Endothelial cell of umbilical vein (primary cell): ENCODE data around the gene LENEP. TPM values are rescaled to one million over a fixed set of nuclear protein-coding genes. Genes with fewer than 3 reads are reported as not detected.

Experiments
- BruUV-seq: library from RNA; stranded (reverse); fragments of 400-500 nt; replicated peaks from 2 replicates; lab custom pipeline; 2021; lab: Mats Ljungman, UMichigan
- CTCF ChIA-PET: fragments of 300-600, 350-600 bp; sonication (Branson Sonifier 250); formaldehyde crosslinking; loops from one replicate; lab custom pipeline; 2021; ENCODE audit warnings: antibody characterized with exemption, inconsistent platforms; lab: Charles Lee
- POLR2A ChIA-PET: fragments of 300-600, 350-600 bp; sonication (Branson Sonifier 250); formaldehyde crosslinking; loops from one replicate; lab custom pipeline; 2021; ENCODE audit warnings: antibody characterized with exemption, inconsistent platforms; lab: Charles Lee
- DNase-seq: peaks from one replicate; pipeline ENCODE4 v3.0.0-alpha.2; 2011; ENCODE audit warnings: low read depth, low spot score
- FAIRE-seq: peaks from 2 replicates; lab custom pipeline; 2011; peaks lifted over from hg19 to GRCh38; lab: Jason Lieb, UNC
- H2AFZ ChIP-seq: 2 replicates; pipeline ENCODE4 v1.6.0; 2012; ENCODE audit warnings: low read depth, low read length, control low read depth, inconsistent platforms
- H3K27ac ChIP-seq: 2 replicates; pipeline ENCODE4 v1.5.1; 2011; ENCODE audit warnings: low read depth, mild to moderate bottlenecking, control low read depth, low read length, moderate library complexity; ENCODE audit not compliant: insufficient read depth
- H3K27me3 ChIP-seq, 2 experiments: 2 replicates each; pipeline versions ENCODE4 v1.6.0 to v1.6.1; 2011; ENCODE audit warnings: low read length in 2 of 2, mixed read lengths in 1 of 2; ENCODE audit not compliant: control insufficient read depth in 2 of 2, insufficient read depth in 2 of 2
- H3K36me3 ChIP-seq, 2 experiments: 2 replicates in 1 of 2; 3 replicates in 1 of 2; pipeline ENCODE4 v1.5.1; 2011; ENCODE audit warnings: low read length in 2 of 2, mild to moderate bottlenecking in 1 of 2, moderate library complexity in 1 of 2; ENCODE audit not compliant: control insufficient read depth in 2 of 2, insufficient read depth in 2 of 2; ENCODE audit errors: extremely low read depth in 1 of 2
- H3K4me1 ChIP-seq: 3 replicates; pipeline ENCODE4 v1.5.1; 2011; ENCODE audit warnings: mild to moderate bottlenecking, low read length; ENCODE audit not compliant: control insufficient read depth, insufficient read depth; ENCODE audit errors: extremely low read depth
- H3K4me2 ChIP-seq: 2 replicates; pipeline ENCODE4 v1.6.1; 2011; ENCODE audit warnings: low read length, control low read depth, mixed read lengths; ENCODE audit not compliant: insufficient read depth
- H3K4me3 ChIP-seq, 3 experiments: fragments of 200-600 bp in 1 of 3; sonication (generic), shearing (Covaris generic) in 1 of 3; replicated peaks in 1 of 3; 2 replicates each; pipeline ENCODE4 v1.5.1; 2011 to 2016; ENCODE audit warnings: control low read depth in 3 of 3, low read length in 3 of 3, mild to moderate bottlenecking in 2 of 3, inconsistent platforms in 1 of 3, low read depth in 1 of 3, moderate library complexity in 1 of 3; ENCODE audit not compliant: insufficient read depth in 1 of 3
- H3K79me2 ChIP-seq: 2 replicates; pipeline ENCODE4 v1.6.0; 2012; ENCODE audit warnings: low read length, inconsistent platforms; ENCODE audit not compliant: control insufficient read depth, insufficient read depth
- H3K9ac ChIP-seq: replicated peaks from 2 replicates; pipeline ENCODE3; 2011; ENCODE audit warnings: low read length, control low read depth; ENCODE audit not compliant: insufficient read depth; ENCODE audit errors: extremely low read depth
- H3K9me1 ChIP-seq: replicated peaks from 3 replicates; pipeline ENCODE4 v1.6.0; 2011; ENCODE audit warnings: mild to moderate bottlenecking, low read length; ENCODE audit not compliant: control insufficient read depth, insufficient read depth; ENCODE audit errors: extremely low read depth
- H3K9me3 ChIP-seq: replicated peaks from 2 replicates; pipeline ENCODE4 v1.5.1; 2012; ENCODE audit warnings: low read length, inconsistent platforms; ENCODE audit not compliant: control insufficient read depth, insufficient read depth
- H4K20me1 ChIP-seq: replicated peaks from 2 replicates; pipeline ENCODE3; 2011; ENCODE audit warnings: mild to moderate bottlenecking, low read length; ENCODE audit not compliant: control insufficient read depth, insufficient read depth; ENCODE audit errors: extremely low read depth
- EZH2 ChIP-seq: IDR thresholded peaks from 2 replicates; pipeline ENCODE4 v1.6.1; 2012; ENCODE audit warnings: borderline replicate concordance, low read depth, mild to moderate bottlenecking, moderate library complexity, low read length, inconsistent platforms; ENCODE audit not compliant: severe bottlenecking
- FOS ChIP-seq: IDR thresholded peaks from 2 replicates; pipeline ENCODE4 v1.6.1; 2011; ENCODE audit warnings: mild to moderate bottlenecking, low read length, moderate library complexity, borderline replicate concordance; ENCODE audit not compliant: insufficient read depth
- GATA2 ChIP-seq: IDR thresholded peaks from 2 replicates; pipeline ENCODE4 v1.7.0; 2011; ENCODE audit warnings: low read depth, mild to moderate bottlenecking, moderate library complexity, mixed read lengths, low read length; ENCODE audit not compliant: insufficient read length, insufficient read depth
- JUN ChIP-seq: IDR thresholded peaks from 2 replicates; pipeline ENCODE4 v1.6.1; 2011; ENCODE audit warnings: borderline replicate concordance, low read depth; ENCODE audit not compliant: insufficient read length, insufficient read depth
- MAX ChIP-seq: IDR thresholded peaks from 2 replicates; pipeline ENCODE4 v1.6.1; 2011; ENCODE audit not compliant: insufficient read depth, insufficient read length
- MYC ChIP-seq: IDR thresholded peaks from one replicate; pipeline ENCODE4 v1.6.1; 2011; ENCODE audit warnings: mild to moderate bottlenecking, low read depth, low read length
- POLR2A ChIP-seq: IDR thresholded peaks from 2 replicates; pipeline ENCODE4 v1.6.1; 2012; ENCODE audit warnings: low read depth, mild to moderate bottlenecking, control low read depth, low read length
- POLR2AphosphoS5 ChIP-seq: IDR thresholded peaks from 2 replicates; pipeline ENCODE4 v1.6.1; 2012; ENCODE audit warnings: low read depth, mild to moderate bottlenecking, control low read depth, low read length, moderate library complexity; ENCODE audit not compliant: insufficient read depth
- dilution Hi-C: fragments of 300-500 bp; cut with MboI; formaldehyde crosslinking; loops from one replicate; pipeline ENCODE4 v1.15.0; 2019; ENCODE audit warnings: low sequenced_read_pairs; ENCODE audit not compliant: extremely low pct_ligation_motif_present
- intact Hi-C: fragments of 100-400 bp; cut with micrococcal nuclease; formaldehyde crosslinking; loops from one replicate; pipeline ENCODE4 v1.10.0; 2022
- polyA plus RNA-seq, 4 experiments: library from polyadenylated mRNA; depleted of rRNA in 3 of 4; stranded (reverse) in 3 of 4; unstranded in 1 of 4; fragments of >200 nt; gene quantifications; 2 replicates each; pipeline versions ENCODE4 v1.2.1 to v1.2.3, GENCODE V29; 2011 to 2012; ENCODE audit warnings: missing spikeins in 1 of 4
- total RNA-seq: library from RNA; stranded (reverse); gene quantifications from 2 replicates; pipeline ENCODE4 v1.2.3, GENCODE V29; 2021

Gene LENEP
- total and polyA plus RNA-seq, 2 donors (not counting 3 experiments of a cell fraction or from before 2014, with no cell fraction given) = 0.64 TPM; not detected in 1

DNA sequence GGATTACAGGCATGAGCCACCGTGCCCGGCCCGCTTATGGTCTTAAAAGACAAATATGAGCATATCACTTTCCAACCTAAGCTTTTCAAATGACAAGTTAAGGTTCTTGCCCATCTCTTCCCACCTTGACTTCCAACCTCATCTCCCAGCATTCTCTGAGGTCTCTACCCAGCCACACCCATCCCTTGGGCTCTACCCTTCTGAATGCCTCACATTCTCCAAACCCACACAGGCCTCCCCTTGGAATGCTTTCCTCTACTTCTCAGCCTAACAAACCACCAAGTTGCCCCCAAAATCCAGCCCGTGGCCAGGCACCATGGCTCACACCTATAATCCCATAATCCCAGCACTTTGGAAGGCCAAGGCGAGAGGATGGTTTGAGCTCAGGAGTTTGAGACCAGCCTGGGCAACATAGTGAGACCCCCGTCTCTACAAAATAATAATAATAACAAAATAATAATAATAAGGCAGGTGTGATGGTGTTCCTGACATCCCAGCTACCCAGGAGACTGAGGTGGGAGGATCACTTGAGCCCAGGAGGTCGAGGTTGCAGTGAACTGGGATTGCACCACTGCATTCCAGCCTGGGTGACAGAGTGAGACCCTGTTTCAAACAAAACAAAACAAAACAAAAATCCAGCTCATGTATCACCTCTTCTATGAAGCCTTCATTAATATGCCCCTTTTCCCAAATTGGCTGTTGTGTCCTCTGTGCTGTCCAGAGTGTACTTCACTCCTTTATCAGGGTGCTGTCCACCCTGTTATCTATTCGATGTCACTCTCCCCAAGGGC lies 28.9 kb downstream of the LENEP start:
- no peaks in the 10 kb centered on the region for H3K9me3 ChIP-seq
- DNase-seq (no peak), FAIRE-seq (no peak)
- no peak overlapping the region for H3K4me3 ChIP-seq
- no peaks in the 10 kb centered on the region for H4K20me1 ChIP-seq
- peaks cover 5% of the 10 kb centered on the region for H3K4me1 ChIP-seq
- no peaks in the 10 kb centered on the region for H3K9me1 ChIP-seq
- CTCF ChIA-PET = interaction anchor here (0.8 to 2.5 kb wide), 7 partner anchors 18 to 79 kb away, joined by 3 to 7 read pairs (median 4); partner anchors contain the start of gene ADAM15
- intact Hi-C loops = no loop called here
- POLR2A ChIA-PET = no interaction called here
- no peak overlapping the region for H2AFZ ChIP-seq
- H3K4me2 ChIP-seq = no peak overlapping the region
- TF ChIP-seq POLR2AphosphoS5 (no peak), MYC (no peak), GATA2 (no peak), POLR2A (no peak), FOS (no peak), EZH2 (no peak), JUN (no peak), MAX (no peak)
- H3K79me2 ChIP-seq = no peaks in the 10 kb centered on the region
- no peaks in the 10 kb centered on the region for H3K27me3 ChIP-seq
- no TSS peak for BruUV-seq
- dilution Hi-C loops = no loop called here
- H3K27ac ChIP-seq = no peak overlapping the region
- no peak overlapping the region for H3K9ac ChIP-seq
- H3K36me3 ChIP-seq = no peaks in the 10 kb centered on the region
